ENCODE measurements around the gene LAMC3. TPM values are rescaled to one million over a fixed set of nuclear protein-coding genes. Genes with fewer than 3 reads are reported as not detected.

The LAMC3 gene
- total RNA-seq, 1 experiment from 2014 or later, result 0.36 TPM

DNA sequence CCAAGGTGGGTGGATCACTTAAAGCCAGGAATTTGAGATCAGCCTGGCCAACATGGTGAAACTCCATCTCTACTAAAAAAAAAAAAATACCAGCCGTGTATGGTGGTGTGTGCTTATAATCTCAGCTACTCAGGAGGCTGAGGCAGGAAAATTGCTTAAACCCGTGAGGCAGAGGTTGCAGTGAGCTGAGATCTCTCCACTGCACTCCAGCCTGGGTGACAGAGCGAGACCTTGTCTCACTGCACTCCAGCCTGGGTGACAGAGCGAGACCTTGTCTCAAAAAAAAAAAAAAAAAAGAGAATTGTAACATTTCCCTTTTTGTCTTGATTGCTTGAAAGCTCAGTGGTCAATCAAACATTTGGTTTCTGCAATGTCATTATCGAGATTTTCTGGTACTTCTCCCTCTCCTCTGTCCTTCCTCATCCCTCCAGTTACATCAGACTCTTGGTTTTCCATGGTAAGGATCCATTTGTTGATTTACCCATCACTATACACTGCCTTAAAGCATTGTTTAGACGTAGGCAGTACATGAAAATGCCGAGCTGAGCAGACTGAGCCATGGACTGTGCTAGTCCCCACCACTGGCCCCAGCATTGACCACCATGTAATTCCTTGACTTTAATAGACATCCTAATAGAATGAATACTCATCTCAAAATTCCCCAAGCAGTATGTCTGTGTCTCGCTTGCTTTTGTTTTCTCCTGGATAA, 75.8 kb downstream of the LAMC3 start:
- ChIA-PET POLR2A (interaction anchor here (0.6 kb wide), 1 partner anchor 979 kb away, joined by 3 read pairs; no protein-coding TSS in a partner anchor), CTCF (no interaction called here)
- H3K27ac Mint-ChIP-seq (ENCODE audit: unreplicated experiment), result no peak overlapping the region
- intact Hi-C loops (cut with micrococcal nuclease; ENCODE audit: unreplicated experiment), result no loop called here
- Histone ChIP-seq H3K4me1 (no peaks in the 10 kb centered on the region), H3K36me3 (ENCODE audit: control insufficient read depth, insufficient read depth, low read length) (no peaks in the 10 kb centered on the region), H3K4me3 (ENCODE audit: low read depth, low read length) (no peak overlapping the region), H3K9me3 (no peaks in the 10 kb centered on the region), H3K27me3 (replicated peaks; ENCODE audit: control insufficient read depth, insufficient read depth, low read length) (no peaks in the 10 kb centered on the region)
- H3K36me3 Mint-ChIP-seq (ENCODE audit: insufficient read depth, unreplicated experiment), result no peaks in the 10 kb centered on the region
- DNase-seq, result no peak
- BruUV-seq (replicated peaks), result no TSS peak
- H3K9me3 Mint-ChIP-seq (ENCODE audit: unreplicated experiment), result no peaks in the 10 kb centered on the region
- TF ChIP-seq, protein P1, sequence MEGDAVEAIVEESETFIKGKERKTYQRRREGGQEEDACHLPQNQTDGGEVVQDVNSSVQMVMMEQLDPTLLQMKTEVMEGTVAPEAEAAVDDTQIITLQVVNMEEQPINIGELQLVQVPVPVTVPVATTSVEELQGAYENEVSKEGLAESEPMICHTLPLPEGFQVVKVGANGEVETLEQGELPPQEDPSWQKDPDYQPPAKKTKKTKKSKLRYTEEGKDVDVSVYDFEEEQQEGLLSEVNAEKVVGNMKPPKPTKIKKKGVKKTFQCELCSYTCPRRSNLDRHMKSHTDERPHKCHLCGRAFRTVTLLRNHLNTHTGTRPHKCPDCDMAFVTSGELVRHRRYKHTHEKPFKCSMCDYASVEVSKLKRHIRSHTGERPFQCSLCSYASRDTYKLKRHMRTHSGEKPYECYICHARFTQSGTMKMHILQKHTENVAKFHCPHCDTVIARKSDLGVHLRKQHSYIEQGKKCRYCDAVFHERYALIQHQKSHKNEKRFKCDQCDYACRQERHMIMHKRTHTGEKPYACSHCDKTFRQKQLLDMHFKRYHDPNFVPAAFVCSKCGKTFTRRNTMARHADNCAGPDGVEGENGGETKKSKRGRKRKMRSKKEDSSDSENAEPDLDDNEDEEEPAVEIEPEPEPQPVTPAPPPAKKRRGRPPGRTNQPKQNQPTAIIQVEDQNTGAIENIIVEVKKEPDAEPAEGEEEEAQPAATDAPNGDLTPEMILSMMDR (IDR thresholded peaks at IDR 0.05; ENCODE audit: insufficient read depth in 1 of 2, low read depth in 1 of 2, low read length in 1 of 2, severe bottlenecking in 1 of 2, unreplicated experiment in 1 of 2), result no peak
- no peaks in the 10 kb centered on the region for H3K4me1 Mint-ChIP-seq (ENCODE audit: low read depth, unreplicated experiment)
- no peaks in the 10 kb centered on the region for H3K27me3 Mint-ChIP-seq (ENCODE audit: insufficient read depth, unreplicated experiment)
- no peak overlapping the region for H3K4me3 Mint-ChIP-seq (ENCODE audit: unreplicated experiment)

DNA sequence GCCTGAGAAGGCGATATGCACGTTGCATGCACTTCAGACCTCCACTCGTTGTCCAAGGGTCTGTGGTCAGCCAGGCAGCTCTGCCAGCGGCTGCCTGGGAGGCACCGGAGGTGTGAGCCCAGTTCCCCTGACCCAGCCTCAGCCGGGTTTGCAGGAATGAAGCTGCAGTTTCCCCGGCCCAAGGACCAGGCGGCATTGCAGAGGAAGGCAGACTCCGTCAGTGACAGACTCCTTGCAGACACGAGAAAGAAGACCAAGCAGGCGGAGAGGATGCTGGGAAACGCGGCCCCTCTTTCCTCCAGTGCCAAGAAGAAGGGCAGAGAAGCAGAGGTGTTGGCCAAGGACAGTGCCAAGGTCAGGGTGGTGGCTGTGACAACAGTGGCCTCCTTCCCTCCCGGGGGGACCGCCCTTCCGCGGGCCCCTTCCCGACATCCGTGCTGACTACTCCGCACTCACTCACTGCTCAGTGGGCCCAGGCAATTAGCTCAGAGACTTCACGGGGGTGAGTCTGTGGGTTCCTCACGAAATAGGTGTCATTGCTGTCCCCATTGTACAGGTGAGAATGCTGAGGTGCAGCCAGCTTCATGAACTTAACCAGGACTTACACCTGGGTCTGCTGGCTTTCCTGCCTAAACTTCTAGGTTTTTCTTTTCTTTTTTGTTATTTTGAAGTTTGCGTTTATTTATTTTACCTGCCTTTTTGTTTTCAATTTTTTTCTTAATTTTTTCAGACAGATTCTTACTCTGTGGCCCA, 76.6 kb downstream of the LAMC3 start:
- Mint-ChIP-seq H3K27ac (ENCODE audit: unreplicated experiment) (peak overlapping the region; percentile 42), H3K36me3 (ENCODE audit: insufficient read depth, unreplicated experiment) (no peaks in the 10 kb centered on the region), H3K9me3 (ENCODE audit: unreplicated experiment) (no peaks in the 10 kb centered on the region), H3K4me3 (ENCODE audit: unreplicated experiment) (no peak overlapping the region), H3K27me3 (ENCODE audit: insufficient read depth, unreplicated experiment) (no peaks in the 10 kb centered on the region), H3K4me1 (ENCODE audit: low read depth, unreplicated experiment) (no peaks in the 10 kb centered on the region)
- no peak overlapping the region for H3K4me3 ChIP-seq (ENCODE audit: low read depth, low read length)
- POLR2A ChIA-PET, result interaction anchor here (0.6 kb wide), 1 partner anchor 978 kb away, joined by 3 read pairs; no protein-coding TSS in a partner anchor
- DNase-seq, result no peak
- H3K4me1 ChIP-seq, result no peaks in the 10 kb centered on the region
- CTCF ChIA-PET, result no interaction called here
- H3K27me3 ChIP-seq (replicated peaks; ENCODE audit: control insufficient read depth, insufficient read depth, low read length), result no peaks in the 10 kb centered on the region
- TF ChIP-seq, protein P1 (IDR thresholded peaks at IDR 0.05; ENCODE audit: insufficient read depth in 1 of 2, low read depth in 1 of 2, low read length in 1 of 2, severe bottlenecking in 1 of 2, unreplicated experiment in 1 of 2), result no peak
- intact Hi-C loops (cut with micrococcal nuclease; ENCODE audit: unreplicated experiment), result no loop called here
- no peaks in the 10 kb centered on the region for H3K9me3 ChIP-seq
- no peaks in the 10 kb centered on the region for H3K36me3 ChIP-seq (ENCODE audit: control insufficient read depth, insufficient read depth, low read length)
- BruUV-seq (replicated peaks), result no TSS peak

DNA sequence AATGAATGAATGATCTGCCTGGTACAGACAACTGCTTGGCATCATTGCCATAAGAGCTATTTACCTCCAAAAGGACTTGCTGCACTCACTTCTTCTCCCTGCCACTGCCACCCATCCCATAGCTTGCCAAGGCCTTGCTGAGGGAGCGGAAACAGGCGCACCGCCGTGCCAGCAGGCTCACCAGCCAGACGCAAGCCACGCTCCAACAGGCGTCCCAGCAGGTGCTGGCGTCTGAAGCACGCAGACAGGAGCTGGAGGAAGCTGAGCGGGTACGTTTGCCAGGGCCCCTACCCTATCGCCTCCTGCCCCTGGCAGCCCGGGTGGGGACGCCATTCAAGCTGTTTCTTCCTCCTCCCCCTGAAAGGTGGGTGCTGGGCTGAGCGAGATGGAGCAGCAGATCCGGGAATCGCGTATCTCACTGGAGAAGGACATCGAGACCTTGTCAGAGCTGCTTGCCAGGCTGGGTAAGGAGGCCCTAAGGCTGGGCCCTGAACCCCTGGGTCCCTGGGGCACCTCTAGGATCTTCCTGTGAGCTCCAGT, 78.5 kb downstream of the LAMC3 start:
- intact Hi-C loops (cut with micrococcal nuclease; ENCODE audit: unreplicated experiment), result no loop called here
- H3K4me3 ChIP-seq (ENCODE audit: low read depth, low read length), result no peak overlapping the region
- Mint-ChIP-seq H3K36me3 (ENCODE audit: insufficient read depth, unreplicated experiment) (no peaks in the 10 kb centered on the region), H3K9me3 (ENCODE audit: unreplicated experiment) (no peaks in the 10 kb centered on the region), H3K27ac (ENCODE audit: unreplicated experiment) (no peak overlapping the region), H3K4me1 (ENCODE audit: low read depth, unreplicated experiment) (no peaks in the 10 kb centered on the region), H3K4me3 (ENCODE audit: unreplicated experiment) (no peak overlapping the region), H3K27me3 (ENCODE audit: insufficient read depth, unreplicated experiment) (no peaks in the 10 kb centered on the region)
- no TSS peak for BruUV-seq (replicated peaks)
- no peaks in the 10 kb centered on the region for H3K36me3 ChIP-seq (ENCODE audit: control insufficient read depth, insufficient read depth, low read length)
- H3K27me3 ChIP-seq (replicated peaks; ENCODE audit: control insufficient read depth, insufficient read depth, low read length), result no peaks in the 10 kb centered on the region
- CTCF ChIA-PET, result no interaction called here
- H3K4me1 ChIP-seq, result no peaks in the 10 kb centered on the region
- POLR2A ChIA-PET, result no interaction called here
- TF ChIP-seq, protein P1 (IDR thresholded peaks at IDR 0.05; ENCODE audit: insufficient read depth in 1 of 2, low read depth in 1 of 2, low read length in 1 of 2, severe bottlenecking in 1 of 2, unreplicated experiment in 1 of 2), result no peak
- DNase-seq, result no peak
- H3K9me3 ChIP-seq, result no peaks in the 10 kb centered on the region
